K562 (cell line): ENCODE data around the gene OR2W1. TPM values are rescaled to one million over a fixed set of nuclear protein-coding genes. Genes with fewer than 3 reads are reported as not detected.

Experiments used
- CREM ChIP-seq: IDR thresholded peaks from 2 replicates; pipeline ENCODE4 v1.6.1; 2014; ENCODE audit warnings: antibody characterized with exemption, low read depth
- ETV6 ChIP-seq, 3 experiments: fragments of 150-350 bp in 1 of 3; sonication (generic) in 1 of 3; formaldehyde crosslinking in 1 of 3; IDR thresholded peaks; 2 replicates each; pipeline versions ENCODE4 v1.6.1 to v1.8.0; 2014 to 2022; ENCODE audit warnings: borderline replicate concordance in 2 of 3, low read depth in 2 of 3, antibody characterized with exemption in 1 of 3, low read length in 1 of 3, mild to moderate bottlenecking in 1 of 3, missing genetic modification reagents in 1 of 3
- GATA2 ChIP-seq: sonication (generic); formaldehyde crosslinking; IDR thresholded peaks from 2 replicates; pipeline ENCODE4 v1.4.0; 2020; ENCODE audit warnings: mild to moderate bottlenecking, missing genetic modification reagents
- HNRNPL ChIP-seq: fragments of 200-400 bp; formaldehyde crosslinking; IDR thresholded peaks from 2 replicates; pipeline ENCODE4 v1.6.1; 2017; ENCODE audit warnings: low read depth, mild to moderate bottlenecking, low read length
- MAFK ChIP-seq: IDR thresholded peaks from 2 replicates; pipeline ENCODE4 v1.6.1; 2011; ENCODE audit warnings: low read length, improper control_type of control experiment
- MTA2 ChIP-seq: fragments of 450-650 bp; IDR thresholded peaks from 2 replicates; pipeline ENCODE4 v1.6.1; 2016; ENCODE audit warnings: low read depth
- NFE2 ChIP-seq: IDR thresholded peaks from 2 replicates; pipeline ENCODE4 v1.6.1; 2014; ENCODE audit warnings: antibody characterized with exemption, low read depth
- NFIX ChIP-seq: fragments of 250-450 bp; sonication (Bioruptor Pico); IDR thresholded peaks from 2 replicates; pipeline ENCODE4 v1.4.0; 2020; ENCODE audit warnings: low read depth, mild to moderate bottlenecking, moderate library complexity
- OTX1 ChIP-seq: fragments of 450-650 bp; formaldehyde crosslinking; IDR thresholded peaks from 2 replicates; pipeline ENCODE4 v1.4.0; 2022; ENCODE audit warnings: mild to moderate bottlenecking
- SNRNP70 ChIP-seq: fragments of 200-400 bp; formaldehyde crosslinking; optimal IDR thresholded peaks from 2 replicates; pipeline ENCODE3; 2017; ENCODE audit warnings: low read depth, low read length
- SUPT5H ChIP-seq: fragments of 450-650 bp; IDR thresholded peaks from 2 replicates; pipeline ENCODE4 v1.6.1; 2016
- TEAD2 ChIP-seq: fragments of 450-650 bp; IDR thresholded peaks from 2 replicates; pipeline ENCODE4 v1.6.1; 2016; ENCODE audit warnings: missing genetic modification characterization, control low read depth, missing compliant biosample characterization
- THRAP3 ChIP-seq: fragments of 450-650 bp; IDR thresholded peaks from 2 replicates; pipeline ENCODE4 v1.6.1; 2016; ENCODE audit warnings: mild to moderate bottlenecking, inconsistent platforms, borderline replicate concordance
- XRCC5 ChIP-seq: fragments of 200-400 bp; formaldehyde crosslinking; IDR thresholded peaks from 2 replicates; pipeline ENCODE4 v1.6.1; 2017; ENCODE audit warnings: low read depth, mild to moderate bottlenecking, low read length
- ZNF124 ChIP-seq: sonication (generic); formaldehyde crosslinking; IDR thresholded peaks from 2 replicates; pipeline ENCODE4 v1.8.1; 2022; ENCODE audit warnings: missing genetic modification reagents
- polyA plus RNA-seq, 8 experiments: library from polyadenylated mRNA; depleted of rRNA in 4 of 8; stranded (reverse) in 5 of 8; unstranded in 3 of 8; fragments of >200 nt; fragmentation: Nextera tagmentation in 2 of 8; fragmentation: Illumina TruSeq in 1 of 8; extraction: Ambion mirVana in 2 of 8; extraction: Trizol in 1 of 8; gene quantifications; 2 replicates each; pipeline versions ENCODE4 v1.2.1 to v1.2.3, GENCODE V29; 2011 to 2014; ENCODE audit warnings: inconsistent platforms in 1 of 8, missing spikeins in 1 of 8
- total RNA-seq, 7 experiments: library from RNA; depleted of rRNA in 6 of 7; stranded (reverse); fragments of >200 nt in 6 of 7; fragmentation: Illumina TruSeq in 2 of 7; extraction: Trizol in 2 of 7; gene quantifications; 2 replicates each; pipeline versions ENCODE4 v1.2.1 to v1.2.3, GENCODE V29; 2011 to 2021; ENCODE audit warnings: low replicate concordance in 1 of 7
- TF ChIP-seq, protein P1 (sequence below): fragments of 250-450 bp; sonication (Bioruptor Pico); IDR thresholded peaks from 2 replicates; pipeline ENCODE4 v1.5.0; 2021
- TF ChIP-seq, protein P2 (sequence below): fragments of 450-650 bp; IDR thresholded peaks from 2 replicates; pipeline ENCODE4 v1.6.1; 2016; ENCODE audit warnings: low read depth, mild to moderate bottlenecking, moderate library complexity
- TF ChIP-seq, protein P3 (sequence below): fragments of 450-650 bp; IDR thresholded peaks from one replicate; pipeline ENCODE4 v1.6.1; 2018; ENCODE audit warnings: mild to moderate bottlenecking, moderate library complexity; ENCODE audit not compliant: partially characterized antibody
- TF ChIP-seq, protein P4 (sequence below), 3 experiments: IDR thresholded peaks in 2 of 3; conservative IDR thresholded peaks in 1 of 3; 2 replicates each; pipeline ENCODE4 v1.5.1; 2011 to 2012; ENCODE audit warnings: low read length in 3 of 3, mild to moderate bottlenecking in 3 of 3, control low read depth in 2 of 3, improper control_type of control experiment in 1 of 3, inconsistent platforms in 1 of 3, low read depth in 1 of 3, mixed read lengths in 1 of 3, moderate library complexity in 1 of 3; ENCODE audit not compliant: insufficient read depth in 2 of 3
- TF ChIP-seq, protein P5 (sequence below), 2 experiments: IDR thresholded peaks; 2 replicates each; pipeline ENCODE4 v1.6.1; 2012; ENCODE audit warnings: improper control_type of control experiment in 2 of 2, low read depth in 2 of 2, low read length in 2 of 2, borderline replicate concordance in 1 of 2

The OR2W1 gene
- total and polyA plus RNA-seq, 9 of the 15 experiments (the other 6 are each of a cell fraction or from before 2014, with no cell fraction given), result not detected

DNA sequence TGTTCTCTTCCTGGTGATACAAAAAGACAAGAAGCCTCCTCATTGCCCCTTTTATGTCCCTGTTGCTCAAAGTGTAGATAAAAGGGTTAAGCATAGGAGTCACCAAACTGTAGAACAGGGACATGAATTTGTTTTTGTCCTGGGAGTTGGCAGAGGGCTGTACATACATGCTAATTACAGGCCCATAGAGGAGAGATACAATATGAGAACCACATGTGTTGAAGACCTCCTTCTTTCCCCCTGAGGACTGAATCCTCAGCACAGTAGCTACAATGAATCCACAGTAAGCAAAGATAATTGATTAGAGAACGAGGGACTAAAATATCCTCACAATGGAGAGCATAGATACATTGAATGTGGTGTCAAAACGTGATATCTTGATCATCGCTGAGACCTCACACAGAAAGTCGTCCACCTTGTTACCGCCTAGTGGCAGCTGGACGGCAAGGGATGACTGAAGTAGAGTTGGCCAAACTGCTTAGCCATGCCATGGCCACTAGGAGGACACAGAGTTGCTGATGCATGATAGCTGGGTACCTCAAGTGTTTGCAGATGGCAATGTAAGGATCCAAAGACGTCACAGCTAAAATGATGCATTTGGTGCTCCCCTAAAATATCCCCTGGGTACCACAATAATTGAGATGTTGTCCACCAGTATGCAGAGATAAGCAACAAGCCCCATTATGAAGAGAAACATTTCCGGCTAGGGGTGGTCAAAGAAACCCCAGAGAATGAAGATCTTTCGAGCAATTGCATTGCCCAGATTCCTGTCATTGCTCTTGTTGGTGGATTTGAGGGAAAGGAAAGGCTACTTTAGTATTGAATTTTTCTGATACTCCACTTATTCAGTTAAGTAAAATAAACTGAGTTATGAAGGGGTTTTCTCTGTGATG, 27.1 kb upstream of the OR2W1 start (continued):
- TF ChIP-seq XRCC5 (0 out of 2 replicates have a peak, but pooled peaks have one; percentile 56), GATA2 (CRISPR knock-in tag) (0 out of 2 replicates have a peak, but pooled peaks have one; percentile 38), NFIX (CRISPR knock-in tag) (no peak), MAFK (no peak), HNRNPL (no peak), SNRNP70 (no peak), ZNF124 (CRISPR knock-in tag) (no peak), ETV6 (IDR thresholded peaks at IDR 0.05; ENCODE audit: borderline replicate concordance in 1 of 2, low read depth in 2 of 2, low read length in 1 of 2) (no peak), ETV6 (CRISPR knock-in tag; IDR thresholded peaks at IDR 0.05; ENCODE audit: borderline replicate concordance) (no peak), THRAP3 (no peak), SUPT5H (no peak), CREM (peak; percentile 73), OTX1 (CRISPR knock-in tag) (no peak), NFE2 (peak; percentile 70; the same call in 1 of the 2 replicates), TEAD2 (tag) (no peak), MTA2 (no peak)
- TF ChIP-seq, protein P1, sequence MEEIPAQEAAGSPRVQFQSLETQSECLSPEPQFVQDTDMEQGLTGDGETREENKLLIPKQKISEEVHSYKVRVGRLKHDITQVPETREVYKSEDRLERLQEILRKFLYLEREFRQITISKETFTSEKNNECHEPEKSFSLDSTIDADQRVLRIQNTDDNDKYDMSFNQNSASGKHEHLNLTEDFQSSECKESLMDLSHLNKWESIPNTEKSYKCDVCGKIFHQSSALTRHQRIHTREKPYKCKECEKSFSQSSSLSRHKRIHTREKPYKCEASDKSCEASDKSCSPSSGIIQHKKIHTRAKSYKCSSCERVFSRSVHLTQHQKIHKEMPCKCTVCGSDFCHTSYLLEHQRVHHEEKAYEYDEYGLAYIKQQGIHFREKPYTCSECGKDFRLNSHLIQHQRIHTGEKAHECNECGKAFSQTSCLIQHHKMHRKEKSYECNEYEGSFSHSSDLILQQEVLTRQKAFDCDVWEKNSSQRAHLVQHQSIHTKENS (CRISPR knock-in tag), result no peak
- TF ChIP-seq, protein P2, sequence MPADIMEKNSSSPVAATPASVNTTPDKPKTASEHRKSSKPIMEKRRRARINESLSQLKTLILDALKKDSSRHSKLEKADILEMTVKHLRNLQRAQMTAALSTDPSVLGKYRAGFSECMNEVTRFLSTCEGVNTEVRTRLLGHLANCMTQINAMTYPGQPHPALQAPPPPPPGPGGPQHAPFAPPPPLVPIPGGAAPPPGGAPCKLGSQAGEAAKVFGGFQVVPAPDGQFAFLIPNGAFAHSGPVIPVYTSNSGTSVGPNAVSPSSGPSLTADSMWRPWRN, result no peak
- TF ChIP-seq, protein P3, sequence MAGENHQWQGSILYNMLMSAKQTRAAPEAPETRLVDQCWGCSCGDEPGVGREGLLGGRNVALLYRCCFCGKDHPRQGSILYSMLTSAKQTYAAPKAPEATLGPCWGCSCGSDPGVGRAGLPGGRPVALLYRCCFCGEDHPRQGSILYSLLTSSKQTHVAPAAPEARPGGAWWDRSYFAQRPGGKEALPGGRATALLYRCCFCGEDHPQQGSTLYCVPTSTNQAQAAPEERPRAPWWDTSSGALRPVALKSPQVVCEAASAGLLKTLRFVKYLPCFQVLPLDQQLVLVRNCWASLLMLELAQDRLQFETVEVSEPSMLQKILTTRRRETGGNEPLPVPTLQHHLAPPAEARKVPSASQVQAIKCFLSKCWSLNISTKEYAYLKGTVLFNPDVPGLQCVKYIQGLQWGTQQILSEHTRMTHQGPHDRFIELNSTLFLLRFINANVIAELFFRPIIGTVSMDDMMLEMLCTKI, result no peak
- TF ChIP-seq, protein P4, sequence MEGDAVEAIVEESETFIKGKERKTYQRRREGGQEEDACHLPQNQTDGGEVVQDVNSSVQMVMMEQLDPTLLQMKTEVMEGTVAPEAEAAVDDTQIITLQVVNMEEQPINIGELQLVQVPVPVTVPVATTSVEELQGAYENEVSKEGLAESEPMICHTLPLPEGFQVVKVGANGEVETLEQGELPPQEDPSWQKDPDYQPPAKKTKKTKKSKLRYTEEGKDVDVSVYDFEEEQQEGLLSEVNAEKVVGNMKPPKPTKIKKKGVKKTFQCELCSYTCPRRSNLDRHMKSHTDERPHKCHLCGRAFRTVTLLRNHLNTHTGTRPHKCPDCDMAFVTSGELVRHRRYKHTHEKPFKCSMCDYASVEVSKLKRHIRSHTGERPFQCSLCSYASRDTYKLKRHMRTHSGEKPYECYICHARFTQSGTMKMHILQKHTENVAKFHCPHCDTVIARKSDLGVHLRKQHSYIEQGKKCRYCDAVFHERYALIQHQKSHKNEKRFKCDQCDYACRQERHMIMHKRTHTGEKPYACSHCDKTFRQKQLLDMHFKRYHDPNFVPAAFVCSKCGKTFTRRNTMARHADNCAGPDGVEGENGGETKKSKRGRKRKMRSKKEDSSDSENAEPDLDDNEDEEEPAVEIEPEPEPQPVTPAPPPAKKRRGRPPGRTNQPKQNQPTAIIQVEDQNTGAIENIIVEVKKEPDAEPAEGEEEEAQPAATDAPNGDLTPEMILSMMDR (IDR thresholded peaks at IDR 0.05 in 2 of 3, conservative IDR thresholded peaks at IDR 0.05 in 1 of 3; ENCODE audit: insufficient read depth in 2 of 3, low read depth in 1 of 3, low read length in 3 of 3), result peak; percentile 97 to 99 (median 98)
- TF ChIP-seq, protein P5, sequence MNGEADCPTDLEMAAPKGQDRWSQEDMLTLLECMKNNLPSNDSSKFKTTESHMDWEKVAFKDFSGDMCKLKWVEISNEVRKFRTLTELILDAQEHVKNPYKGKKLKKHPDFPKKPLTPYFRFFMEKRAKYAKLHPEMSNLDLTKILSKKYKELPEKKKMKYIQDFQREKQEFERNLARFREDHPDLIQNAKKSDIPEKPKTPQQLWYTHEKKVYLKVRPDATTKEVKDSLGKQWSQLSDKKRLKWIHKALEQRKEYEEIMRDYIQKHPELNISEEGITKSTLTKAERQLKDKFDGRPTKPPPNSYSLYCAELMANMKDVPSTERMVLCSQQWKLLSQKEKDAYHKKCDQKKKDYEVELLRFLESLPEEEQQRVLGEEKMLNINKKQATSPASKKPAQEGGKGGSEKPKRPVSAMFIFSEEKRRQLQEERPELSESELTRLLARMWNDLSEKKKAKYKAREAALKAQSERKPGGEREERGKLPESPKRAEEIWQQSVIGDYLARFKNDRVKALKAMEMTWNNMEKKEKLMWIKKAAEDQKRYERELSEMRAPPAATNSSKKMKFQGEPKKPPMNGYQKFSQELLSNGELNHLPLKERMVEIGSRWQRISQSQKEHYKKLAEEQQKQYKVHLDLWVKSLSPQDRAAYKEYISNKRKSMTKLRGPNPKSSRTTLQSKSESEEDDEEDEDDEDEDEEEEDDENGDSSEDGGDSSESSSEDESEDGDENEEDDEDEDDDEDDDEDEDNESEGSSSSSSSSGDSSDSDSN (IDR thresholded peaks at IDR 0.05; ENCODE audit: borderline replicate concordance in 1 of 2, low read depth in 2 of 2, low read length in 2 of 2), result no peak
